BLaER1 treated with 17β-estradiol and CSF1 and Interleukin-3, amounts not matched to agents 10 nM and 100 nM (cell line): ENCODE data around the gene CNOT11.
"Not testable (repeated sequence)": the region's sequence is repeated elsewhere in the genome, so short reads cannot be mapped to it uniquely, and the experiment has no call there.

ENCODE experiments used
- H3K27ac ChIP-seq, 11 experiments: shearing (Covaris generic); formaldehyde crosslinking; 2 replicates each; pipeline ENCODE4 v1.8.1; 2022
- H3K27me3 ChIP-seq, 11 experiments: shearing (Covaris generic); formaldehyde crosslinking; 2 replicates each; pipeline ENCODE4 v1.8.1; 2022
- H3K36me3 ChIP-seq, 11 experiments: shearing (Covaris generic); formaldehyde crosslinking; 2 replicates each; pipeline ENCODE4 v1.8.1; 2022
- H3K4me1 ChIP-seq, 10 experiments: shearing (Covaris generic); formaldehyde crosslinking; 2 replicates each; pipeline ENCODE4 v1.8.1; 2022
- H3K4me2 ChIP-seq, 11 experiments: shearing (Covaris generic); formaldehyde crosslinking; 2 replicates each; pipeline ENCODE4 v1.8.1; 2022
- H3K4me3 ChIP-seq, 10 experiments: shearing (Covaris generic); formaldehyde crosslinking; 2 replicates each; pipeline ENCODE4 v1.8.1; 2022
- H3K9ac ChIP-seq, 11 experiments: shearing (Covaris generic); formaldehyde crosslinking; 2 replicates each; pipeline ENCODE4 v1.8.1; 2022
- H3K9me3 ChIP-seq, 11 experiments: shearing (Covaris generic); formaldehyde crosslinking; replicated peaks in 1 of 11; 2 replicates each; pipeline ENCODE4 v1.8.1; 2022
- H4K20me1 ChIP-seq, 11 experiments: shearing (Covaris generic); formaldehyde crosslinking; 2 replicates each; pipeline ENCODE4 v1.8.1; 2022
- Cebpa-rat ChIP-seq, 11 experiments: shearing (Covaris generic); IDR thresholded peaks; 2 replicates each; pipeline ENCODE4 v1.8.1; 2022

Gene CNOT11

DNA sequence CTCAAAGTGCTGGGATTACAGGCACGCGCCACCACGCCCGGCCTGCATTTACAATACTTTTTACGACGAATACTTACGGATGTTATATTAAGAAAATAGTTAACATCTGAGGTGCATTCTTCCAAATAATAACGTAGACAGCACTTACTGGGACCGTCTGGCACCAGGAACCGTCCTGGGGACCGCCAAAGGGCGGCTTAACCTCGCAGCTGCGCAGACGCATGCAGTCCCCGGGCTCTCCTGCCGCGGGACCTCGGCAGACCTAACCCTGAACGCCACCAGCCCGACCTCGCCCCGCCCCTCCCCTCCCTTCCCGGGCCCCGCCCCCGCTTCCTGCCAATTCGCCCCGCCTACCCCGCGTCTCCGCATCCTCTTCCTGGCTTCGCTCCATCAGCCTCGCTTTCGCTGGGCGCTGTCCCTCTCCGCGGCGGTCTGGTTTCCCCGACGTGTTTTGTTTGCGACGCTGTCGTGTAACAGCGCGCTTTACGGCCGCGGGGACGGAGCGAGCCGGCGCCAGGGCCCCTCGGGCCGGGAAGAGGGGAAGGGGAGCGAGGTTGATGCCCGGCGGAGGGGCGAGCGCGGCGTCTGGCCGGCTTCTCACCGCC, at the start of gene CNOT11:
CNOT11 (plus strand) TSS at position 479 of the 605 bp plus-strand sequence; CDS start at position 558, 79 bp downstream.
- H3K4me3 ChIP-seq = peak within 1 kb of the TSS; percentile 90 to 100 (median 97)
- H3K4me2 ChIP-seq = peak within 1 kb of the TSS; percentile 78 to 99 (median 95)
- peaks cover 26 to 44% (median 38%) of the 10 kb centered on the region in 11 experiments; a peak in 20 of 22 replicates for H4K20me1 ChIP-seq
- no peaks in the 10 kb centered on the region for H3K9me3 ChIP-seq
- H3K27me3 ChIP-seq = no peaks in the 10 kb centered on the region
- peaks cover 0 to 35% (median 19%) of the 10 kb centered on the region in 11 experiments; a peak in 20 of 22 replicates for H3K36me3 ChIP-seq
- TF ChIP-seq Cebpa-rat (IDR thresholded peaks at IDR 0.05) = no peak
- peak within 1 kb of the TSS; percentile 97 to 100 (median 99) for H3K9ac ChIP-seq
- peak within 1 kb of the TSS; percentile 96 to 99 (median 98) for H3K27ac ChIP-seq
- H3K4me1 ChIP-seq = peaks cover 28 to 61% (median 41%) of the 10 kb centered on the region in 10 experiments

DNA sequence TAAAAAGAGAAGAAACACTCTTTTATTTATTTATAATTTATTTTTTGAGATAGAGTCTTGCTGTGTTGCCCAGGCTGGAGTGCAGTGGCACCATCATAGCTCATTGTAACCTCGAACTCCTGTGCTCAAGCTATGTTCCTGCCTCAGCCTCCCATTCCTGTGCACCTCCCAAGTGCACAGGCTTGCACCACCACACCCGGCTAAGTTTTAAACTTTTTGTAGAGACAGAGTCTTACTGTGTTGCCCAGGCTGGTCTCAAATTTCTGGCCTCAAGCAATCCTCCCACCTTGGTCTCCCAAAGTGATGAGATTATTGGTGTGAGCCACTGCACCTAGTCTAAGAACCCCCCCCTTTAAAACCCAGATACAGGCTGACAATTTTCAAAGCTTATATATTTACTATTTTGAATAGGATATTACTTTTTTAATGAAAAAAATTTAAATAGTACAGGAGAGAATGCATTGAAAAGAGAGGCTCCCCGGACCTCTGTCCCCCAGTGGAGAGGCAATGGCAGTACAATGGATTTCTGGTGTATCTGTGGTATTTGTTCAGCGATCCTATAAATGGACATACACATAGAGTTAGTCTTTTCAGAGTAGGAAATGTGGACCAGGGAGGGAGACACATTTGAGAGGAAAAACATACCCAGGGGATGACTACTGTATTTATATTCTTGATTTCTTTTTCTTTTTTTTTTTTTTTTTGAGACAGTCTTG, 48.1 kb upstream of the CNOT11 start:
- H3K36me3 ChIP-seq = no peaks in the 10 kb centered on the region
- H3K27me3 ChIP-seq = no peaks in the 10 kb centered on the region
- peak overlapping the region in 6 of 11 experiments; percentile 44 to 70 (median 52); a peak in 8 of 22 replicates for H3K4me2 ChIP-seq
- peaks cover 2 to 9% (median 8%) of the 10 kb centered on the region in 11 experiments; a peak in 20 of 22 replicates for H3K9me3 ChIP-seq
- H3K27ac ChIP-seq = no peak overlapping the region; a peak in 1 of 22 replicates
- peaks cover 10 to 33% (median 14%) of the 10 kb centered on the region in 10 experiments; a peak in 19 of 20 replicates for H3K4me1 ChIP-seq
- no peak for TF ChIP-seq Cebpa-rat (IDR thresholded peaks at IDR 0.05)
- no peaks in the 10 kb centered on the region for H4K20me1 ChIP-seq
- no peak overlapping the region for H3K4me3 ChIP-seq
- no peak overlapping the region for H3K9ac ChIP-seq

DNA sequence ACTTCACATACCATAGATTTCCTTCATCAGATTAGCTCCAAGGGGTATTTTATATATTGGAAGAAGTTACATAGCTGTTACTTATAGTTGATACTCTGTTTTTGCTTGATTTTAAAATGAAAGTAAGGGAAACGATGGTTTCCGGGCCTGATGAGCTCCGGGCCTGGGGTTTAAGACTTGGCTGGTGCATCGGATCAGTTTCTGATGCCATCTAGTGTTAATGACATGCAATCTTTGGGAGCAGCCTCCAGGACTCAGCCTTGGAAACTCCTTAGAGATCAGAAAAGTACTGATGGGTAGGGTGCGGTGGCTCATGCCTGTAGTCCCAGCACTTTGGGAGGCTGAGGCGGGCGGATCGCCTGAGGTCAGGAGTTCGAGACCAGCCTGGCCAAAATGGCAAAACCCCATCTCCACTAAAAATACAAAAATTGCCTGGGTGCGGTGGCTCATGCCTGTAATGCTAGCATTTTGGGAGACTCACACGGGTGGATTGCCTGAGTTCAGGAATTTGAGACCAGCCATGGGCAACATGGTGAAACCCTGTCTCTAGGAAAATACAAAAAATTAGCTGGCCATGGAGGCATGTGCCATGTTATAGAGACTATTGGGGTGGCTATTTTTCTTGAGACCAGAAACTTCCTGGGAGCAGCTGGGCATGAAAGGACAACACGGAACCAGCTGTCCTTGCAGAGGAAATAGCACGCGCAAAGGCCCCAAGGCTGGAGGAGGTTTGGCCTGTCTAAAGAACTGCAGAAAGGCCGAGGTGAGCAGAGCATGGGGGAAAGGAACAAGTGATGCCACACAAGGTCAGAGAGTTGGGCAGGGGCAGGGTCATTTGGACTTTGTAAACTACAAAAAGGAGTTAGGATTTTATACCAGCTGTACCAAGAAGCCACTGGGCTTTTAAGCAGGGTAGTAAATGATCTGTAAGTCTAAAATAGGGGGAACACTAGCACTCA, 46.9 kb upstream of the CNOT11 start:
- Histone ChIP-seq H4K20me1 (no peaks in the 10 kb centered on the region), H3K9me3 (peaks cover 15 to 21% (median 19%) of the 10 kb centered on the region in 11 experiments), H3K9ac (peak overlapping the region in 8 of 11 experiments; percentile 11 to 57 (median 38); a peak in 11 of 22 replicates), H3K4me3 (peak overlapping the region in 2 of 10 experiments; percentile 24 to 34; a peak in 3 of 20 replicates), H3K4me2 (peak overlapping the region; percentile 28 to 70 (median 57)), H3K36me3 (no peaks in the 10 kb centered on the region), H3K27ac (peak overlapping the region in 7 of 11 experiments; percentile 0 to 45 (median 36); a peak in 9 of 22 replicates), H3K4me1 (peaks cover 10 to 26% (median 14%) of the 10 kb centered on the region in 10 experiments; a peak in 19 of 20 replicates), H3K27me3 (no peaks in the 10 kb centered on the region)
- TF ChIP-seq Cebpa-rat (IDR thresholded peaks at IDR 0.05) = no peak

DNA sequence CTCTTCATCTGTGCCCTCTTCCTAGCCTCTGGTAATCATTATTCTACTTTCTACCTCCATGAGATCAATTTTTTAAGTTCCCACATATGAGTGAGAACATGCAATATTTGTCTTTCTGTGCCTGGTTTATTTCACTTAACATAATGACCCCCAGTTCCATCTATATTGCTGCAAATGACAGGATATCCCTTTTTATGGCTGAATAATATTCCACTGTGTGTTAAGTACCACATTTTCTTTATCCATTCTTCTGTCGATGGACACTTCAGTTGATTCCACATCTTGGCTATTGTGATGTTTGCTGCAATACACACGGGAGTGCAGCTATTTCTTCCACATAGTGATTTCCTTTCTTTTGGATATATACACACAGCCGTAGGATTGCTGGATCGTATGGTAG, 43.9 kb upstream of the CNOT11 start:
- H3K9ac ChIP-seq = no peak overlapping the region
- no peaks in the 10 kb centered on the region for H3K36me3 ChIP-seq
- no peaks in the 10 kb centered on the region for H3K27me3 ChIP-seq
- no peak overlapping the region for H3K4me2 ChIP-seq
- no peak for TF ChIP-seq Cebpa-rat (IDR thresholded peaks at IDR 0.05)
- peaks cover 20 to 40% (median 32%) of the 10 kb centered on the region in 11 experiments for H3K9me3 ChIP-seq
- peaks cover 10 to 16% (median 13%) of the 10 kb centered on the region in 10 experiments; a peak in 19 of 20 replicates for H3K4me1 ChIP-seq
- no peak overlapping the region for H3K27ac ChIP-seq
- no peaks in the 10 kb centered on the region for H4K20me1 ChIP-seq
- H3K4me3 ChIP-seq = no peak overlapping the region

DNA sequence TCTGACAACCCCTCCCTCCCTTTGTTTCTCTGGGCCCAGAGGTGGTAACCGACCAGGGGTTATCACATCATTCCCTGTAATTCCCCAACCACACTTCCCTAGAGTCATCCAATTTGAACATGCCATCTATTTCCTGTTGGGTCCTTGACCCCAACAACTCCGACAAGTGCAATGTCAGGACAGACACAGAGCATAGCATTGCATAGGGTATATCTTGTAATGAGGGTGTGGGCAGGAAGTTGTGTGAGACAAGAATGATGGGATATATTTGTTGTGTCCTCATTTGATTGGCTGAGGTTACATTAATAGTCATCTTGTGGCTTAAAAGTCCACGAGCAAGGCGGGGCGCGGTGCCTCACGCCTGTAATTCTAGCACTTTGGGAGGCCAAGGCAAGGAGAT, 33.4 kb upstream of the CNOT11 start:
- H3K9me3 ChIP-seq = peaks cover 0 to 35% (median 25%) of the 10 kb centered on the region in 11 experiments; a peak in 20 of 22 replicates
- H4K20me1 ChIP-seq = peaks cover 0 to 2% (median 0%) of the 10 kb centered on the region in 11 experiments; a peak in 1 of 22 replicates
- H3K4me1 ChIP-seq = peaks cover 10 to 15% (median 12%) of the 10 kb centered on the region in 10 experiments
- no peak overlapping the region for H3K9ac ChIP-seq
- peaks cover 0 to under 1% (median 0%) of the 10 kb centered on the region in 11 experiments; a peak in 1 of 22 replicates for H3K27me3 ChIP-seq
- no peaks in the 10 kb centered on the region for H3K36me3 ChIP-seq
- no peak overlapping the region for H3K27ac ChIP-seq
- H3K4me2 ChIP-seq = no peak overlapping the region
- no peak for TF ChIP-seq Cebpa-rat (IDR thresholded peaks at IDR 0.05)
- H3K4me3 ChIP-seq = no peak overlapping the region

DNA sequence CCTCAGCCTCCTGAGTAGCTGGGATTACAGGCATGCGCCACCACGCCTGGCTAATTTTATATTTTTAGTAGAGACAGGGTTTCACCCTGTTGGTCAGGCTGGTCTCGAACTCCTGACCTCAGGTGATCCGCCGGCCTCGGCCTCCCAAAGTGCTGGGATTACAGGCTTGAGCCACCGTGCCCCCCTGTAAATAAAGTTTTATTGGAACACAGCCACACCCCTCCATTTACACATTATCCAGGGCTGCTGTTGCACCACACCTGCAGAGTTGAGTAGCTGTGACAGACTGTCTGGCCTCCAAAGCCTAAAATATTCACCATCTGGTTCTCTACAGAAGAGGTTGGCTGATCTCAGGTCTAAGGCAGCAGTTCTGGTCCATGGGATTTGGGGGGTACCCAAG, 32.6 kb upstream of the CNOT11 start:
- H3K4me2 ChIP-seq, H3K9ac ChIP-seq, H3K4me3 ChIP-seq: not testable (repeated sequence)

DNA sequence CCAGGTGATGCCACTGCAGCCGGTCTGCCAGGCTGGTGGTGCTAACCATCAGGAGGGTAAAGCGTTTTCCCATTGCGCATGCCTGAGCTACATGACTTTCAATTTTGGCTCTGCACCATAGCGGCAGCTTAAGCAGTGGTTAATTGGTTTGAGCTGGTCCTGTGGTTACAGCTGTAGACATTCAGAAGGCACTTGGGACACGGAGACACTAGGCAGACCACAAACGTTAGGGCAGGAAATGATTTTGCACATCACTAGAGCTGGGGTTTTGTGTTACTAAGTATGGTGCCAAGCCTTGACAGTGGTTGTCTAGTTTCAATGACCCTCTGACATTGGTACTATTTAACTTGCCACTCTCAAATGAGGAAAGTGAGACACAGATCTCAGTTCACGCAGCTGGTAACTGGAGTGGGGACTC, 28.9 kb upstream of the CNOT11 start:
- Histone ChIP-seq H3K4me2 (peak overlapping the region; percentile 71 to 92 (median 86)), H3K27ac (peak overlapping the region in 10 of 11 experiments; percentile 4 to 77 (median 67); a peak in 19 of 22 replicates), H3K36me3 (0 out of 22 replicates have a peak, but pooled peaks cover 0 to 5% (median 0%) of the 10 kb centered on the region in 11 experiments), H3K9me3 (peaks cover 16 to 64% (median 49%) of the 10 kb centered on the region in 11 experiments), H3K4me3 (peak overlapping the region in 7 of 10 experiments; percentile 12 to 50 (median 14); a peak in 9 of 20 replicates), H3K27me3 (peaks cover 0 to 19% (median 0%) of the 10 kb centered on the region in 11 experiments; a peak in 4 of 22 replicates), H3K4me1 (peaks cover 15 to 53% (median 31%) of the 10 kb centered on the region in 10 experiments), H4K20me1 (peaks cover 0 to 4% (median 0%) of the 10 kb centered on the region in 11 experiments; a peak in 1 of 22 replicates), H3K9ac (peak overlapping the region in 8 of 11 experiments; percentile 7 to 50 (median 38); a peak in 10 of 22 replicates)
- no peak for TF ChIP-seq Cebpa-rat (IDR thresholded peaks at IDR 0.05)

More for the DNA sequence above, 32.6 kb upstream of the CNOT11 start:
- H3K36me3 ChIP-seq, H4K20me1 ChIP-seq, H3K27me3 ChIP-seq, H3K27ac ChIP-seq: not testable (repeated sequence)
- Histone ChIP-seq H3K4me1 (peaks cover 15 to 24% (median 20%) of the 10 kb centered on the region in 10 experiments), H3K9me3 (peaks cover 0 to 40% (median 30%) of the 10 kb centered on the region in 11 experiments; a peak in 20 of 22 replicates)

DNA sequence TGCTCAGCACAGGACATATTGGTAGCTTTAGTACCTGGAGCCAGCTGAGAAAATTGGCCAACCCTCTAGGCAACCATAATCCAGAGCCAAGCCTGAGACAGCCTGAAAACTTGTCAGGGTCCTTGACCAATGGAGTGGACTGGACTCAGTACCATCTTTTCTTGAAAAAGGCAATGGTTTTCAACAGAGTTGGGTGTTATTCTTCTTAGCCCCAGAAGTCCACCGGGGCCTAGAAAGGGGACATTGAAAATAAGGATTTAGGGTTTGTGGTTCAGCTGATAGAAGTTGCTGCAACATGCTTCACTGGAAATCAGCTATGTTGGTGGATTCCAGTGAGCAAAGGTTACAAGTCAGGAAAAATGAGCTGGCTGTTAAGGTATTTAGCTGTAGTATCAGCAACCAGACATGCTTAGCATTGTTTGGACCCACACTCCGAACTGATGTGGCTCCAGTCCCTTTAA, 22.1 kb upstream of the CNOT11 start:
- no peak overlapping the region for H3K4me2 ChIP-seq
- peaks cover 12 to 36% (median 26%) of the 10 kb centered on the region in 10 experiments; a peak in 18 of 20 replicates for H3K4me1 ChIP-seq
- no peak overlapping the region for H3K9ac ChIP-seq
- H3K9me3 ChIP-seq = peaks cover 49 to 90% (median 71%) of the 10 kb centered on the region in 11 experiments
- H3K4me3 ChIP-seq = no peak overlapping the region
- H3K27ac ChIP-seq = no peak overlapping the region
- H4K20me1 ChIP-seq = no peaks in the 10 kb centered on the region
- peaks cover 0 to 21% (median 0%) of the 10 kb centered on the region in 11 experiments; a peak in 3 of 22 replicates for H3K36me3 ChIP-seq
- TF ChIP-seq Cebpa-rat (IDR thresholded peaks at IDR 0.05) = no peak
- peaks cover 0 to 7% (median 0%) of the 10 kb centered on the region in 11 experiments; a peak in 4 of 22 replicates for H3K27me3 ChIP-seq
